T-helper 2 cell treated with Interferon-gamma antibody and Interleukin-4, amounts not matched to agents 5 μg/mL and 100 μg/mL, for 36 hours (primary cell): ENCODE results near the gene JARID2.
"Not testable (repeated sequence)": the region's sequence is repeated elsewhere in the genome, so short reads cannot be mapped to it uniquely, and the experiment has no call there.

Experiments
- DNase-seq: peaks from one replicate; pipeline ENCODE4 v3.0.0; 2021; ENCODE audit warnings: low spot score
- H3K27ac Mint-ChIP-seq: one replicate; pipeline ENCODE4 v1.8.0; 2021; ENCODE audit warnings: mild to moderate bottlenecking, mixed read lengths
- H3K27me3 Mint-ChIP-seq: one replicate; pipeline ENCODE4 v1.8.0; 2021; ENCODE audit warnings: low read depth, mixed read lengths
- H3K36me3 Mint-ChIP-seq: one replicate; pipeline ENCODE4 v1.8.0; 2021; ENCODE audit warnings: low read depth, mixed read lengths
- H3K4me1 Mint-ChIP-seq: one replicate; pipeline ENCODE4 v1.8.0; 2021; ENCODE audit warnings: low read depth, mixed read lengths
- H3K4me3 Mint-ChIP-seq: one replicate; pipeline ENCODE4 v1.8.0; 2022; ENCODE audit warnings: mild to moderate bottlenecking, moderate library complexity, mixed read lengths
- H3K9me3 Mint-ChIP-seq: one replicate; pipeline ENCODE4 v1.8.0; 2021; ENCODE audit warnings: mixed read lengths

Gene JARID2

GRCh38 chr6:15310680-15311079 lies 64.8 kb downstream of the JARID2 start:
- no peak overlapping the region for H3K4me3 Mint-ChIP-seq
- H3K9me3 Mint-ChIP-seq = no peaks in the 10 kb centered on the region
- H3K4me1 Mint-ChIP-seq = peaks cover 61% of the 10 kb centered on the region
- no peak for DNase-seq
- peaks cover 13% of the 10 kb centered on the region for H3K36me3 Mint-ChIP-seq
- H3K27me3 Mint-ChIP-seq = no peaks in the 10 kb centered on the region
- no peak overlapping the region for H3K27ac Mint-ChIP-seq

DNA sequence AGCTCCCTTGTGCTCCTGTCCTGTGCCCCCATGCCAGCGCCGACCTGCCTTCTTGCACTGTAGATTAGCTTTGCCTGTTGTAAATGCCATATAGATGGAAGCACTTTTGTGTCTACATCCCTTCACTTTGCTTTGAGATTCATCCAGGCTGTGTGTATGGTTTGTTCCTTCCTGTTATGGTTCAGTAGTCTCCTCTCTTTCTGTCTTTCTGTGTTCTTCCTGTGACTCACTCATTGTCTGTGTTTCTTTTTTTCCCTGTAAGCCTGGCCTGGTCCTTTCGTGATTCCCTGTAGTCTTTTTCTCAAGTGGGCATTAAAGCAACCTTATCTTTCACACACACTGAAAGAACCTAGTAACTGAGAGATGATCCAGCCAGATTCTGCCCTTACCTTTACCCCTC lies 66.6 kb downstream of the JARID2 start:
- H3K4me1 Mint-ChIP-seq = peaks cover 70% of the 10 kb centered on the region

GRCh38 chr6:15313367-15313766 lies 67.5 kb downstream of the JARID2 start:
- Mint-ChIP-seq H3K36me3 (peaks cover 13% of the 10 kb centered on the region), H3K4me3 (no peak overlapping the region), H3K4me1 (peaks cover 71% of the 10 kb centered on the region), H3K9me3 (no peaks in the 10 kb centered on the region), H3K27me3 (no peaks in the 10 kb centered on the region), H3K27ac (no peak overlapping the region)
- no peak for DNase-seq

More for the DNA sequence above, 66.6 kb downstream of the JARID2 start:
- peaks cover 11% of the 10 kb centered on the region for H3K36me3 Mint-ChIP-seq
- peak overlapping the region; percentile 42 for H3K4me3 Mint-ChIP-seq
- no peak for DNase-seq
- H3K27me3 Mint-ChIP-seq = no peaks in the 10 kb centered on the region
- peak overlapping the region; percentile 51 for H3K27ac Mint-ChIP-seq
- no peaks in the 10 kb centered on the region for H3K9me3 Mint-ChIP-seq

DNA sequence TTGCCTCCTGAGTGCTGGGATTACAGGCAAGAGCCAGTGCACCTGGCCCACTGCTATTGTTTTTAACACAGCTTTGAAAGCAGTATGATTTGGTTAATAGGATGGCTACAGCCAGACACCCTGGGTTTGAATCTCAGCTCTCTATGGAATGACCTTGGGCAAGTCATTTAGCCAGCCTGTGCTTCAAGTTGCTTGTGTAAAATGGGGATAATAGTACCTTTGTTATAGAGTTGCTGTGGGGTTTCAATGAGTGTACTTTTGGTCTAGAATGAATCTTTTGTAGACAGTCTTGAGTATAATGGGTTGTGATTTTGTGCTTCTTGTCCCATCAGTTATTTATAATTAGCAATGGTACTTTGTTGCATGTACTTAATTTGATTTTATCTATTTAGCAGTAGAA lies 70.9 kb downstream of the JARID2 start:
- Mint-ChIP-seq H3K36me3 (peaks cover 12% of the 10 kb centered on the region), H3K9me3 (no peaks in the 10 kb centered on the region), H3K27me3 (no peaks in the 10 kb centered on the region), H3K27ac (peak overlapping the region; percentile 38), H3K4me3 (no peak overlapping the region), H3K4me1 (peaks cover 74% of the 10 kb centered on the region)
- no peak for DNase-seq

GRCh38 chr6:15317251-15317650 lies 71.4 kb downstream of the JARID2 start:
- Mint-ChIP-seq H3K27me3 (no peaks in the 10 kb centered on the region), H3K4me1 (peaks cover 76% of the 10 kb centered on the region), H3K9me3 (no peaks in the 10 kb centered on the region), H3K27ac (no peak overlapping the region), H3K4me3 (peak overlapping the region; percentile 25), H3K36me3 (peaks cover 12% of the 10 kb centered on the region)
- DNase-seq = no peak

GRCh38 chr6:15317934-15318902 lies 72.3 kb downstream of the JARID2 start:
- Mint-ChIP-seq H3K4me3 (peak overlapping the region; percentile 37), H3K27me3 (no peaks in the 10 kb centered on the region), H3K4me1 (peaks cover 75% of the 10 kb centered on the region), H3K9me3 (no peaks in the 10 kb centered on the region), H3K27ac (peak overlapping the region; percentile 19), H3K36me3 (peaks cover 11% of the 10 kb centered on the region)
- DNase-seq = no peak

DNA sequence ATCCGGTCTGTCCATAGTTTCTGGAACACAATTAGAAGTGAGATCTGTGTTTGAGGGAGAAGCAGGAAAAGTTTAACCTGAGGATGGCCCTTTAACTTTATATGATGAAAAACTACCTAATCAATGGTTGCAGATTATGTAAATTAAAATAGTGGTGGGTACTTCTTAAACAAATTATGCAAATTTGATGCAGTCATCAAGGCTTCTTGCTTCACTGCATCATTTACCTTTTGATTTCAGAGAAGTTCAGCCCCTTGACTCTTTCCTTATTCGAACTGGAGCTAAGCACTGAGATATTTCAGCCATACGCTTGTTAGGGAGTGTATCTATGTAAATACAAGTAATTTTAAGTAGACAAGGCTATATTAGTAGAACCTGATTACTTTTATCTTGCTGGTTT lies 73.8 kb downstream of the JARID2 start:
- Mint-ChIP-seq H3K4me1 (peaks cover 71% of the 10 kb centered on the region), H3K9me3 (no peaks in the 10 kb centered on the region), H3K27me3 (no peaks in the 10 kb centered on the region), H3K4me3 (no peak overlapping the region), H3K27ac (no peak overlapping the region), H3K36me3 (peaks cover 14% of the 10 kb centered on the region)
- no peak for DNase-seq

- no peak overlapping the region for H3K4me3 Mint-ChIP-seq
- H3K4me1 Mint-ChIP-seq = peaks cover 73% of the 10 kb centered on the region
- no peaks in the 10 kb centered on the region for H3K9me3 Mint-ChIP-seq
- DNase-seq = no peak
- H3K36me3 Mint-ChIP-seq = peaks cover 17% of the 10 kb centered on the region
- H3K27ac Mint-ChIP-seq = peak overlapping the region; percentile 75
- H3K27me3 Mint-ChIP-seq = no peaks in the 10 kb centered on the region
These were observed 74.8 kb downstream of the JARID2 start for GRCh38 chr6:15320693-15321092.

GRCh38 chr6:15322184-15322583 lies 76.3 kb downstream of the JARID2 start:
- Mint-ChIP-seq H3K27me3 (no peaks in the 10 kb centered on the region), H3K9me3 (no peaks in the 10 kb centered on the region), H3K4me3 (no peak overlapping the region), H3K4me1 (peaks cover 68% of the 10 kb centered on the region), H3K27ac (no peak overlapping the region), H3K36me3 (peaks cover 17% of the 10 kb centered on the region)
- no peak for DNase-seq

- Mint-ChIP-seq H3K4me3 (no peak overlapping the region), H3K9me3 (no peaks in the 10 kb centered on the region)
- DNase-seq = no peak
These were observed 77.1 kb downstream of the JARID2 start for GRCh38 chr6:15322781-15323536.

GRCh38 chr6:15323611-15324010 lies 77.7 kb downstream of the JARID2 start:
- not testable (repeated sequence) for H3K27me3 Mint-ChIP-seq, H3K9me3 Mint-ChIP-seq, H3K4me3 Mint-ChIP-seq, DNase-seq
- peaks cover 13% of the 10 kb centered on the region for H3K36me3 Mint-ChIP-seq
- H3K4me1 Mint-ChIP-seq = peaks cover 67% of the 10 kb centered on the region
- peak overlapping the region; percentile 50 for H3K27ac Mint-ChIP-seq

More at GRCh38 chr6:15322781-15323536, 77.1 kb downstream of the JARID2 start:
- Mint-ChIP-seq H3K27ac (peak overlapping the region; percentile 50), H3K4me1 (peaks cover 67% of the 10 kb centered on the region), H3K27me3 (no peaks in the 10 kb centered on the region), H3K36me3 (peaks cover 17% of the 10 kb centered on the region)

GRCh38 chr6:15324427-15324985 lies 78.6 kb downstream of the JARID2 start:
- Mint-ChIP-seq H3K36me3 (peaks cover 12% of the 10 kb centered on the region), H3K4me3 (no peak overlapping the region), H3K9me3 (no peaks in the 10 kb centered on the region), H3K27ac (no peak overlapping the region), H3K4me1 (peaks cover 69% of the 10 kb centered on the region), H3K27me3 (no peaks in the 10 kb centered on the region)
- no peak for DNase-seq

- peaks cover 13% of the 10 kb centered on the region for H3K36me3 Mint-ChIP-seq
- H3K27ac Mint-ChIP-seq = peak overlapping the region; percentile 13
- H3K9me3 Mint-ChIP-seq = no peaks in the 10 kb centered on the region
- no peak for DNase-seq
- no peak overlapping the region for H3K4me3 Mint-ChIP-seq
- H3K4me1 Mint-ChIP-seq = peaks cover 71% of the 10 kb centered on the region
- H3K27me3 Mint-ChIP-seq = no peaks in the 10 kb centered on the region
These were observed 79.7 kb downstream of the JARID2 start for GRCh38 chr6:15325540-15325955.
